ENCODE measurements around the gene FAM117B.

GRCh38 chr2:202639231-202639630 lies 4.5 kb downstream of the FAM117B start:
- TF ChIP-seq CTCF (IDR thresholded peaks at IDR 0.05; ENCODE audit: control extremely low read depth in 1 of 3, insufficient read depth in 1 of 3, low read depth in 1 of 3, low read length in 3 of 3) (no peak), ZNF274 (IDR thresholded peaks at IDR 0.05; ENCODE audit: borderline replicate concordance, extremely low read depth, low read length) (no peak), SP4 (IDR thresholded peaks at IDR 0.05; ENCODE audit: low read length) (no peak), GTF2F1 (IDR thresholded peaks at IDR 0.05; ENCODE audit: borderline replicate concordance, low read depth, low read length) (no peak), SUZ12 (IDR thresholded peaks at IDR 0.05; ENCODE audit: low read length) (no peak), KDM5A (IDR thresholded peaks at IDR 0.05; ENCODE audit: low read length) (no peak), JUND (IDR thresholded peaks at IDR 0.05; ENCODE audit: low read length) (no peak), POLR2A (IDR thresholded peaks at IDR 0.05; ENCODE audit: control extremely low read depth in 1 of 2, low read depth in 2 of 2, low read length in 2 of 2) (no peak), TEAD4 (IDR thresholded peaks at IDR 0.05; ENCODE audit: low read depth, low read length) (no peak), SP1 (IDR thresholded peaks at IDR 0.05; ENCODE audit: low read depth, low read length) (no peak), TCF12 (IDR thresholded peaks at IDR 0.05; ENCODE audit: low read depth, low read length) (no peak), EZH2 (IDR thresholded peaks at IDR 0.05; ENCODE audit: low read depth, low read length, severe bottlenecking) (no peak), SRF (IDR thresholded peaks at IDR 0.05; ENCODE audit: low read depth, low read length) (no peak)

All from H1 (cell line).